ENCODE data around the gene CTTNBP2. TPM values are rescaled to one million over a fixed set of nuclear protein-coding genes. Genes with fewer than 3 reads are reported as not detected.

The CTTNBP2 gene, protein sequence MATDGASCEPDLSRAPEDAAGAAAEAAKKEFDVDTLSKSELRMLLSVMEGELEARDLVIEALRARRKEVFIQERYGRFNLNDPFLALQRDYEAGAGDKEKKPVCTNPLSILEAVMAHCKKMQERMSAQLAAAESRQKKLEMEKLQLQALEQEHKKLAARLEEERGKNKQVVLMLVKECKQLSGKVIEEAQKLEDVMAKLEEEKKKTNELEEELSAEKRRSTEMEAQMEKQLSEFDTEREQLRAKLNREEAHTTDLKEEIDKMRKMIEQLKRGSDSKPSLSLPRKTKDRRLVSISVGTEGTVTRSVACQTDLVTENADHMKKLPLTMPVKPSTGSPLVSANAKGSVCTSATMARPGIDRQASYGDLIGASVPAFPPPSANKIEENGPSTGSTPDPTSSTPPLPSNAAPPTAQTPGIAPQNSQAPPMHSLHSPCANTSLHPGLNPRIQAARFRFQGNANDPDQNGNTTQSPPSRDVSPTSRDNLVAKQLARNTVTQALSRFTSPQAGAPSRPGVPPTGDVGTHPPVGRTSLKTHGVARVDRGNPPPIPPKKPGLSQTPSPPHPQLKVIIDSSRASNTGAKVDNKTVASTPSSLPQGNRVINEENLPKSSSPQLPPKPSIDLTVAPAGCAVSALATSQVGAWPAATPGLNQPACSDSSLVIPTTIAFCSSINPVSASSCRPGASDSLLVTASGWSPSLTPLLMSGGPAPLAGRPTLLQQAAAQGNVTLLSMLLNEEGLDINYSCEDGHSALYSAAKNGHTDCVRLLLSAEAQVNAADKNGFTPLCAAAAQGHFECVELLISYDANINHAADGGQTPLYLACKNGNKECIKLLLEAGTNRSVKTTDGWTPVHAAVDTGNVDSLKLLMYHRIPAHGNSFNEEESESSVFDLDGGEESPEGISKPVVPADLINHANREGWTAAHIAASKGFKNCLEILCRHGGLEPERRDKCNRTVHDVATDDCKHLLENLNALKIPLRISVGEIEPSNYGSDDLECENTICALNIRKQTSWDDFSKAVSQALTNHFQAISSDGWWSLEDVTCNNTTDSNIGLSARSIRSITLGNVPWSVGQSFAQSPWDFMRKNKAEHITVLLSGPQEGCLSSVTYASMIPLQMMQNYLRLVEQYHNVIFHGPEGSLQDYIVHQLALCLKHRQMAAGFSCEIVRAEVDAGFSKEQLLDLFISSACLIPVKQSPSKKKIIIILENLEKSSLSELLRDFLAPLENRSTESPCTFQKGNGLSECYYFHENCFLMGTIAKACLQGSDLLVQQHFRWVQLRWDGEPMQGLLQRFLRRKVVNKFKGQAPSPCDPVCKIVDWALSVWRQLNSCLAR (N-terminal part only)
- total RNA-seq, result 4.4 and 8.3 TPM in 2 replicates
- 12.0 and 15.7 TPM in 2 replicates for polyA plus RNA-seq
- 6.7 and 8.1 TPM in 2 replicates for polyA plus RNA-seq (2012)
- 8.6 and 31.6 TPM in 2 replicates for polyA minus RNA-seq (ENCODE audit: low replicate concordance)

DNA sequence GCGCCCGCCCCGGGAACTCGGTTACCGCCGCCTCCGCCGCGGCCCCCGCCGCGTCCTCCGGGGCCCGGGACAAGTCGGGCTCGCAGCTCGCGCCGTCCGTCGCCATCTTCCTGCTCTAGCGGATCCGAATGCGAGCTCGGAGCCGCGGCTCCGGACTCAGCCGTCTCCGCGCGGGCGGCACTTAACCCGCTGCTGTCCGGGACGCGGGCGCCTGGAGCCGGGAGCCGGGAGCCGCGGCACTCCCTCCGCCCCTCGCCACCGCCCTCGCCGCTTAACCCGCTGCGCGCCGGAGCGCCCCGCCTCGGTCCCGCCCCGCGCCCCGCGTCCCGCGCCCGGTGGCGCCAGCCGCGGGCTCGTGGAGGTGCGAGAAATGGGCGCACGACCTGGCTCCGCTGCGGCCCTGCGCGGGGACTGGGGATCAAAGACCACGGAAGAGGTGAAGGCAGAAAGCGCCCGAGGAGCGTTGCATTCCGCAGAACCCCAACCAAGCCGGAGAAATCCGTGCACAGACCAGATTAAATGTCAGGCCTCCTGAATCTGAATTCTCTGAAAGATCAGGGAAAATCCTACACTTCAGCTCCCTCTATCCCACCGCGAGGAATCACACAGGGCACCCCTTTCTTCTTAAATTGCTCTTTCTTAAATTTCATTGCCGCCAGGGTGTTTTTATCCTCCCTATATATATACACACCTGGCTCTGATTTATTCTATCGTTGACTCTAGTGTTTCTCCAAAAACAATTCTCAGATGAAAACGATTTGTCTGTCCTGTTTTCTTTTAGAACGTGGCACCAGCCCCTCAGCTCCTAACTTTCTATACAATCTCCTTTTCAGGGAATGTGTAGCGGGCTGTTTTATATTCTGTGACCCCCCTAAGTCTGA, at the start of gene CTTNBP2:
Gene CTTNBP2 (minus strand): TSS at position 132 of the 881 bp plus-strand sequence. CDS start 26 bp downstream, at position 106.
- H3K27ac ChIP-seq (ENCODE audit: insufficient read depth, low read length), result peak within 1 kb of the TSS; percentile 73
- H2AFZ ChIP-seq (ENCODE audit: low read length), result peak within 1 kb of the TSS; percentile 78
- peaks cover 41% of the 10 kb centered on the region for H3K79me2 ChIP-seq (ENCODE audit: control insufficient read depth, insufficient read depth, low read length)
- H3K9me3 ChIP-seq (ENCODE audit: control insufficient read depth, insufficient read depth, low read depth, low read length), result no peaks in the 10 kb centered on the region
- no peaks in the 10 kb centered on the region for H4K20me1 ChIP-seq (ENCODE audit: control insufficient read depth, extremely low read depth, insufficient read depth, low read length)
- no peak for TF ChIP-seq EZH2 (IDR thresholded peaks at IDR 0.05; ENCODE audit: low read length, missing control alignments)
- TF ChIP-seq, protein P1, sequence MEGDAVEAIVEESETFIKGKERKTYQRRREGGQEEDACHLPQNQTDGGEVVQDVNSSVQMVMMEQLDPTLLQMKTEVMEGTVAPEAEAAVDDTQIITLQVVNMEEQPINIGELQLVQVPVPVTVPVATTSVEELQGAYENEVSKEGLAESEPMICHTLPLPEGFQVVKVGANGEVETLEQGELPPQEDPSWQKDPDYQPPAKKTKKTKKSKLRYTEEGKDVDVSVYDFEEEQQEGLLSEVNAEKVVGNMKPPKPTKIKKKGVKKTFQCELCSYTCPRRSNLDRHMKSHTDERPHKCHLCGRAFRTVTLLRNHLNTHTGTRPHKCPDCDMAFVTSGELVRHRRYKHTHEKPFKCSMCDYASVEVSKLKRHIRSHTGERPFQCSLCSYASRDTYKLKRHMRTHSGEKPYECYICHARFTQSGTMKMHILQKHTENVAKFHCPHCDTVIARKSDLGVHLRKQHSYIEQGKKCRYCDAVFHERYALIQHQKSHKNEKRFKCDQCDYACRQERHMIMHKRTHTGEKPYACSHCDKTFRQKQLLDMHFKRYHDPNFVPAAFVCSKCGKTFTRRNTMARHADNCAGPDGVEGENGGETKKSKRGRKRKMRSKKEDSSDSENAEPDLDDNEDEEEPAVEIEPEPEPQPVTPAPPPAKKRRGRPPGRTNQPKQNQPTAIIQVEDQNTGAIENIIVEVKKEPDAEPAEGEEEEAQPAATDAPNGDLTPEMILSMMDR (conservative IDR thresholded peaks at IDR 0.05 in 1 of 2, IDR thresholded peaks at IDR 0.05 in 1 of 2; ENCODE audit: low read depth in 1 of 2, low read length in 2 of 2), result peak; percentile 22 to 44
- H3K36me3 ChIP-seq (ENCODE audit: control insufficient read depth, insufficient read depth, low read length), result no peaks in the 10 kb centered on the region
- H3K9ac ChIP-seq (ENCODE audit: insufficient read depth, low read length), result peak within 1 kb of the TSS; percentile 72
- peak within 1 kb of the TSS; percentile 87 to 91 (median 89) for H3K4me3 ChIP-seq (replicated peaks in 1 of 4; ENCODE audit: control extremely low read depth in 1 of 4, insufficient read depth in 1 of 4, low read depth in 3 of 4, low read length in 4 of 4)
- H3K4me1 ChIP-seq (ENCODE audit: control insufficient read depth, extremely low read depth, insufficient read depth, low read length), result peaks cover 8% of the 10 kb centered on the region
- H3K4me2 ChIP-seq (ENCODE audit: extremely low read depth, insufficient read depth, low read length), result peak within 1 kb of the TSS; percentile 89
- H3K27me3 ChIP-seq (ENCODE audit: control insufficient read depth, insufficient read depth, low read length), result no peaks in the 10 kb centered on the region
- peak; percentile 62 to 64 for DNase-seq (ENCODE audit: low read depth in 2 of 2)

DNA sequence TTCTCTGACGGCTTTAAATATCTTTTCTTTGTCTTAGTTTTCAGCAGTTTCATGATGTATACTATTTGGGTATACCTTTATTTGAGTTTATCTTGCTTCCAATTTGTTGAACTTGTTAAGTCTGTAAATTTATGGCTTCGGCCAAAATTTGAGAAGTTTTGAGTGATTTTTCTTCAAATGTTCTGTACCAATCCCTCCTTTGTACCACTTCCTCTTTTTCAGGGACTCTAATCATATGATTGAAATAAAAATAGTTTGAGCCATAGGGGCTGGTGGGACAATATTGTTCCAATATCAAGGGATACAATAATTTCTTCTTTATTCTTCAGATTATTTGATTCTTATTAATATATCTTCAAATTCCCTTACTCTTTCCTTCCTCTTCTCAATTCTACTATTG, 43.1 kb upstream of the CTTNBP2 start:
- DNase-seq (ENCODE audit: low read depth in 2 of 2), result no peak
- no peak overlapping the region for H3K9ac ChIP-seq (ENCODE audit: insufficient read depth, low read length)
- no peaks in the 10 kb centered on the region for H3K9me3 ChIP-seq (ENCODE audit: control insufficient read depth, insufficient read depth, low read depth, low read length)
- no peak overlapping the region for H3K4me3 ChIP-seq (replicated peaks in 1 of 4; ENCODE audit: control extremely low read depth in 1 of 4, insufficient read depth in 1 of 4, low read depth in 3 of 4, low read length in 4 of 4)
- no peak overlapping the region for H2AFZ ChIP-seq (ENCODE audit: low read length)
- no peaks in the 10 kb centered on the region for H3K36me3 ChIP-seq (ENCODE audit: control insufficient read depth, insufficient read depth, low read length)
- no peaks in the 10 kb centered on the region for H4K20me1 ChIP-seq (ENCODE audit: control insufficient read depth, extremely low read depth, insufficient read depth, low read length)
- H3K4me2 ChIP-seq (ENCODE audit: extremely low read depth, insufficient read depth, low read length), result no peak overlapping the region
- no peaks in the 10 kb centered on the region for H3K27me3 ChIP-seq (ENCODE audit: control insufficient read depth, insufficient read depth, low read length)
- no peaks in the 10 kb centered on the region for H3K4me1 ChIP-seq (ENCODE audit: control insufficient read depth, extremely low read depth, insufficient read depth, low read length)
- H3K27ac ChIP-seq (ENCODE audit: insufficient read depth, low read length), result no peak overlapping the region
- no peak for TF ChIP-seq EZH2 (IDR thresholded peaks at IDR 0.05; ENCODE audit: low read length, missing control alignments)
- TF ChIP-seq, protein P1 (conservative IDR thresholded peaks at IDR 0.05 in 1 of 2, IDR thresholded peaks at IDR 0.05 in 1 of 2; ENCODE audit: low read depth in 1 of 2, low read length in 2 of 2), result no peak
- H3K79me2 ChIP-seq (ENCODE audit: control insufficient read depth, insufficient read depth, low read length), result no peaks in the 10 kb centered on the region

All from fibroblast of lung (primary cell).